ENCODE measurements around the gene PEX12. TPM values are rescaled to one million over a fixed set of nuclear protein-coding genes. Genes with fewer than 3 reads are reported as not detected.

The PEX12 gene
- 1 to 10 TPM; 5.1 to 5.6 TPM for total RNA-seq

DNA sequence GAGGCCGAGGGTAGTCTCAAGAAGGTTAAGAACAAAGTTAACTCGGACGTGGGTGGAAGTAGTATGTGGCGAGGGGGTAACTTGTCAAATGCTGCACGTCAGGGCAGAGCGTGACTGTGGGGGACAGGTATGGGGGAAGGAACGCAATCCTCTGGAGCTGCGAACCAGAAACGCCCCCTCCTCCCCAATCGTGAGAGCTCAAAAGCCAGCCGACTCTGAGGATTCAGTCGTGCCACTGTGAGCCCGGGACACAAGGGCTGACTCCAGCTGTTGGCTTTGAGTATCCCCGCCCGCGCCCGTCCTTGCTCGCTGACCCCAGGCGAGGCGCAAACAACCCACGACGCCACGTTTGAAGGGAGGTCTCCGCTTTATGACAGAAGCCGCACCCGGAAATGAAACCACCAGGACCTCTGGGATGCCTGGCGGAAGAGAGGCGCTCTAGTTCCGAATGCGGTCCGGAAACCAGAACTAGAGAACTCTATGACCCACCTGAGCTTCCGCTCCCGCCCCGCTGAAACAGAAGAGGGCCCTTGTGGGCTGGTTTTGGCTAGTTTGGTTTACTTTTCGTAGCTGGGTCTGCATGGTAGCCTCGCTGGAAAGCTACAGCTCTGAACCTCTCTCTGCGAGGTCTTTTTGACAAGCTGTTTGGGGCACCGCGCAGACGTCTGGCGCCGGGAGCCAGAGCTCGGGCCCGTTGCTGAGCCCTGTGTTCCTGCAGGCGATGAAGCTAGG, at the start of gene PEX12:
Gene PEX12 (minus strand): TSS at position 375 of the 732 bp plus-strand sequence. CDS start 550 bp downstream, outside the sequence.
- CTCF ChIA-PET: interaction anchor here (0.6 to 2.8 kb wide), 12 partner anchors 8 to 230 kb away, joined by 3 to 14 read pairs (median 4); partner anchors contain the start of genes AP2B1 and SLFN12L
- peaks cover 15% of the 10 kb centered on the region for H3K36me3 Mint-ChIP-seq (ENCODE audit: low read depth)
- TF ChIP-seq, protein P1, sequence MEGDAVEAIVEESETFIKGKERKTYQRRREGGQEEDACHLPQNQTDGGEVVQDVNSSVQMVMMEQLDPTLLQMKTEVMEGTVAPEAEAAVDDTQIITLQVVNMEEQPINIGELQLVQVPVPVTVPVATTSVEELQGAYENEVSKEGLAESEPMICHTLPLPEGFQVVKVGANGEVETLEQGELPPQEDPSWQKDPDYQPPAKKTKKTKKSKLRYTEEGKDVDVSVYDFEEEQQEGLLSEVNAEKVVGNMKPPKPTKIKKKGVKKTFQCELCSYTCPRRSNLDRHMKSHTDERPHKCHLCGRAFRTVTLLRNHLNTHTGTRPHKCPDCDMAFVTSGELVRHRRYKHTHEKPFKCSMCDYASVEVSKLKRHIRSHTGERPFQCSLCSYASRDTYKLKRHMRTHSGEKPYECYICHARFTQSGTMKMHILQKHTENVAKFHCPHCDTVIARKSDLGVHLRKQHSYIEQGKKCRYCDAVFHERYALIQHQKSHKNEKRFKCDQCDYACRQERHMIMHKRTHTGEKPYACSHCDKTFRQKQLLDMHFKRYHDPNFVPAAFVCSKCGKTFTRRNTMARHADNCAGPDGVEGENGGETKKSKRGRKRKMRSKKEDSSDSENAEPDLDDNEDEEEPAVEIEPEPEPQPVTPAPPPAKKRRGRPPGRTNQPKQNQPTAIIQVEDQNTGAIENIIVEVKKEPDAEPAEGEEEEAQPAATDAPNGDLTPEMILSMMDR (IDR thresholded peaks at IDR 0.05): no peak
- H3K4me1 Mint-ChIP-seq (ENCODE audit: low read depth): peaks cover 28% of the 10 kb centered on the region
- H3K9me3 Mint-ChIP-seq: no peaks in the 10 kb centered on the region
- H3K27me3 Mint-ChIP-seq: no peaks in the 10 kb centered on the region
- peak within 1 kb of the TSS; percentile 100 for H3K27ac Mint-ChIP-seq
- peak; percentile 94 for DNase-seq
- peak; percentile 94 for ATAC-seq
- H3K4me3 Mint-ChIP-seq: peak within 1 kb of the TSS; percentile 100
- POLR2A ChIA-PET: interaction anchor here (0.6 to 3.0 kb wide), 20 partner anchors 8 to 597 kb away, joined by 3 to 23 read pairs (median 5); partner anchors contain the start of genes AP2B1, SLFN11, SLFN12L and SLFN5
- intact Hi-C loops (cut with micrococcal nuclease): no loop called here

GRCh38 chr17:35627417-35627816, 49.0 kb upstream of the PEX12 start:
- TF ChIP-seq, protein P1 (IDR thresholded peaks at IDR 0.05): no peak
- CTCF ChIA-PET: no interaction called here
- DNase-seq (no peak), ATAC-seq (no peak)
- Mint-ChIP-seq H3K27me3 (no peaks in the 10 kb centered on the region), H3K36me3 (ENCODE audit: low read depth) (peaks cover 18% of the 10 kb centered on the region), H3K9me3 (no peaks in the 10 kb centered on the region), H3K4me3 (no peak overlapping the region), H3K27ac (no peak overlapping the region), H3K4me1 (ENCODE audit: low read depth) (no peaks in the 10 kb centered on the region)
- intact Hi-C loops (cut with micrococcal nuclease): no loop called here
- POLR2A ChIA-PET: no interaction called here

- H3K27me3 Mint-ChIP-seq: no peaks in the 10 kb centered on the region
- CTCF ChIA-PET: interaction anchor here (0.8 to 1.2 kb wide), 3 partner anchors 8 to 142 kb away, joined by 3 to 5 read pairs (median 3); no protein-coding TSS in a partner anchor
- POLR2A ChIA-PET: no interaction called here
- peaks cover 12% of the 10 kb centered on the region for H3K36me3 Mint-ChIP-seq (ENCODE audit: low read depth)
- no peaks in the 10 kb centered on the region for H3K4me1 Mint-ChIP-seq (ENCODE audit: low read depth)
- DNase-seq (no peak), ATAC-seq (no peak)
- TF ChIP-seq, protein P1 (IDR thresholded peaks at IDR 0.05): no peak
- no peak overlapping the region for H3K4me3 Mint-ChIP-seq
- H3K9me3 Mint-ChIP-seq: no peaks in the 10 kb centered on the region
- H3K27ac Mint-ChIP-seq: no peak overlapping the region
- intact Hi-C loops (cut with micrococcal nuclease): no loop called here
Observed at GRCh38 chr17:35621768-35622167, 43.4 kb upstream of the PEX12 start.

- intact Hi-C loops (cut with micrococcal nuclease): no loop called here
- DNase-seq (no peak), ATAC-seq (no peak)
- H3K27me3 Mint-ChIP-seq: no peaks in the 10 kb centered on the region
- TF ChIP-seq, protein P1 (IDR thresholded peaks at IDR 0.05): no peak
- H3K36me3 Mint-ChIP-seq (ENCODE audit: low read depth): peaks cover 10% of the 10 kb centered on the region
- H3K4me1 Mint-ChIP-seq (ENCODE audit: low read depth): no peaks in the 10 kb centered on the region
- no peaks in the 10 kb centered on the region for H3K9me3 Mint-ChIP-seq
- no peak overlapping the region for H3K27ac Mint-ChIP-seq
- ChIA-PET CTCF (interaction anchor here (1.4 to 2.1 kb wide), 2 partner anchors 128 to 145 kb away, joined by 6 to 7 read pairs; no protein-coding TSS in a partner anchor), POLR2A (no interaction called here)
- no peak overlapping the region for H3K4me3 Mint-ChIP-seq
Observed at GRCh38 chr17:35618628-35619027, 40.3 kb upstream of the PEX12 start.

DNA sequence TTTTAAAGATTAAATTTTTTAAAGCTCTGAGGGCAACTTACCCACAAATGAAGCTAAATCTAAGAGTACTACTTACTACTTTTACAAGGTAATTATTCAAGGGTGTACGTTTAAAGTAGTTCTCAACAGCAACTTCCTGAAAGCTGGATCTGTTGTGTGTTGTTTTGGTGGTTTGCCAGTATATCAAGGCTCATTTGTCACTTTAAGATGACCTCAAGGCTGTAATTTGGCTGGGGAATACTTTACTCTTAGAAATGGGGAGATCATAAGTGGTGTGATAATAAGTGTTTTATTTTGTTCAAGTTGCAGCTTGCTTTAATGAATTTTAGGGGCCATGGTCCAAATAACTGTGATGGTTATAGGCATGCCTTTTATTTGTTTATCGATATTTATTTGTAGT, 39.1 kb upstream of the PEX12 start:
- TF ChIP-seq, protein P1 (IDR thresholded peaks at IDR 0.05): no peak
- H3K27ac Mint-ChIP-seq: no peak overlapping the region
- POLR2A ChIA-PET: no interaction called here
- H3K9me3 Mint-ChIP-seq: no peaks in the 10 kb centered on the region
- DNase-seq (no peak), ATAC-seq (no peak)
- intact Hi-C loops (cut with micrococcal nuclease): no loop called here
- CTCF ChIA-PET: interaction anchor here (1.0 to 1.2 kb wide), 2 partner anchors 130 to 146 kb away, joined by 3 to 4 read pairs; no protein-coding TSS in a partner anchor
- H3K4me1 Mint-ChIP-seq (ENCODE audit: low read depth): peaks cover 3% of the 10 kb centered on the region
- H3K36me3 Mint-ChIP-seq (ENCODE audit: low read depth): peaks cover 10% of the 10 kb centered on the region
- no peak overlapping the region for H3K4me3 Mint-ChIP-seq
- no peaks in the 10 kb centered on the region for H3K27me3 Mint-ChIP-seq
